GM19035 (cell line): ENCODE measurements around the gene USP20.
"Not testable (repeated sequence)": the region's sequence is repeated elsewhere in the genome, so short reads cannot be mapped to it uniquely, and the experiment has no call there.

ENCODE experiments used
- ATAC-seq: cut with Tn5 transposase; IDR thresholded peaks from one replicate; pipeline ENCODE4 v1.9.1; 2021; ENCODE audit not compliant: unreplicated experiment

Gene USP20

GRCh38 chr9:129889122-129889940, 54.1 kb downstream of the USP20 start:
- no peak for ATAC-seq

GRCh38 chr9:129889941-129890717, 54.9 kb downstream of the USP20 start:
- ATAC-seq, result no peak

- ATAC-seq, result not testable (repeated sequence)
Observed at GRCh38 chr9:129890718-129891299, 55.6 kb downstream of the USP20 start.

GRCh38 chr9:129891569-129891968, 56.3 kb downstream of the USP20 start:
- no peak for ATAC-seq

- ATAC-seq, result no peak
Observed at GRCh38 chr9:129894120-129894823, 59.0 kb downstream of the USP20 start.

GRCh38 chr9:129895376-129896268, 60.4 kb downstream of the USP20 start:
- no peak for ATAC-seq

- ATAC-seq, result no peak
Observed at GRCh38 chr9:129897263-129897662, 62.0 kb downstream of the USP20 start.

GRCh38 chr9:129898185-129898584, 62.9 kb downstream of the USP20 start:
- ATAC-seq, result no peak

- ATAC-seq, result no peak
Observed at GRCh38 chr9:129899620-129900019, 64.4 kb downstream of the USP20 start.

- ATAC-seq, result peak; percentile 83
Observed at GRCh38 chr9:129900263-129901027, 65.2 kb downstream of the USP20 start.

- ATAC-seq, result no peak
Observed at GRCh38 chr9:129901993-129902739, 66.9 kb downstream of the USP20 start.

GRCh38 chr9:129902740-129903134, 67.5 kb downstream of the USP20 start:
- no peak for ATAC-seq

GRCh38 chr9:129904734-129905133, 69.5 kb downstream of the USP20 start:
- no peak for ATAC-seq

GRCh38 chr9:129906298-129906697, 71.0 kb downstream of the USP20 start:
- no peak for ATAC-seq

GRCh38 chr9:129907201-129907600, 71.9 kb downstream of the USP20 start:
- no peak for ATAC-seq

GRCh38 chr9:129908906-129909305, 73.6 kb downstream of the USP20 start:
- ATAC-seq, result no peak

- no peak for ATAC-seq
Observed at GRCh38 chr9:129909851-129910250, 74.6 kb downstream of the USP20 start.

- ATAC-seq, result no peak
Observed at GRCh38 chr9:129910628-129911567, 75.6 kb downstream of the USP20 start.
